Trophoblast cell (in vitro differentiated cells and primary cell): ENCODE data around the gene KCNE4.
A peak's percentile ranks its signal among the peaks of the same experiment; 100 is the strongest.

ENCODE experiments used
- DNase-seq, 2 donors: peaks; one replicate each; pipeline ENCODE4 v3.0.0-alpha.2; 2016
- H2AFZ ChIP-seq: 2 replicates; pipeline ENCODE4 v1.6.1; 2013; ENCODE audit warnings: low read length, moderate library complexity, mild to moderate bottlenecking; ENCODE audit not compliant: insufficient read depth, poor library complexity
- H2AK5ac ChIP-seq: 2 replicates; pipeline ENCODE4 v1.6.1; 2013; ENCODE audit warnings: mild to moderate bottlenecking, low read length
- H2BK120ac ChIP-seq: 2 replicates; pipeline ENCODE4 v1.6.1; 2013; ENCODE audit warnings: low read length, mild to moderate bottlenecking, moderate library complexity; ENCODE audit not compliant: insufficient read depth, poor library complexity
- H2BK12ac ChIP-seq: 2 replicates; pipeline ENCODE4 v1.6.1; 2013; ENCODE audit warnings: mild to moderate bottlenecking, low read length, moderate library complexity
- H2BK5ac ChIP-seq: 2 replicates; pipeline ENCODE4 v1.6.1; 2013; ENCODE audit warnings: low read length, low read depth, moderate library complexity, mild to moderate bottlenecking; ENCODE audit not compliant: poor library complexity
- H3K14ac ChIP-seq: 2 replicates; pipeline ENCODE4 v1.6.1; 2013; ENCODE audit warnings: mild to moderate bottlenecking, low read length
- H3K18ac ChIP-seq: 2 replicates; pipeline ENCODE4 v1.6.1; 2013; ENCODE audit warnings: mild to moderate bottlenecking, low read length
- H3K23ac ChIP-seq: 2 replicates; pipeline ENCODE4 v1.6.1; 2013; ENCODE audit warnings: low read length
- H3K27ac ChIP-seq: 2 replicates; pipeline ENCODE4 v1.5.1; 2013; ENCODE audit warnings: low read depth, mild to moderate bottlenecking, inconsistent platforms, low read length, moderate library complexity
- H3K27me3 ChIP-seq: 2 replicates; pipeline ENCODE4 v1.6.1; 2013; ENCODE audit warnings: inconsistent platforms, mild to moderate bottlenecking, low read length, moderate library complexity; ENCODE audit not compliant: insufficient read depth
- H3K36me3 ChIP-seq, 2 experiments: 1 replicate in 1 of 2; 2 replicates in 1 of 2; pipeline ENCODE4 v1.6.1; 2013; ENCODE audit warnings: low read length in 2 of 2, mild to moderate bottlenecking in 2 of 2, moderate library complexity in 1 of 2; ENCODE audit not compliant: insufficient read depth in 2 of 2, control insufficient read depth in 1 of 2
- H3K4ac ChIP-seq: 2 replicates; pipeline ENCODE4 v1.6.1; 2013; ENCODE audit warnings: low read depth, mild to moderate bottlenecking, low read length, moderate library complexity
- H3K4me1 ChIP-seq, 2 experiments: 1 replicate in 1 of 2; 2 replicates in 1 of 2; pipeline ENCODE4 v1.6.1; 2013; ENCODE audit warnings: low read length in 2 of 2, mild to moderate bottlenecking in 2 of 2, moderate library complexity in 1 of 2; ENCODE audit not compliant: insufficient read depth in 2 of 2, control insufficient read depth in 1 of 2
- H3K4me2 ChIP-seq: 2 replicates; pipeline ENCODE4 v1.6.1; 2013; ENCODE audit warnings: inconsistent platforms, mild to moderate bottlenecking, low read length, moderate library complexity
- H3K4me3 ChIP-seq: 2 replicates; pipeline ENCODE4 v1.5.1; 2013; ENCODE audit warnings: mild to moderate bottlenecking, low read depth, low read length, inconsistent platforms
- H3K79me1 ChIP-seq: one replicate; pipeline ENCODE4 v1.6.1; 2013; ENCODE audit warnings: low read length
- H3K79me2 ChIP-seq: 2 replicates; pipeline ENCODE4 v1.6.1; 2013; ENCODE audit warnings: low read length, mild to moderate bottlenecking; ENCODE audit not compliant: control insufficient read depth, insufficient read depth, poor library complexity
- H3K9ac ChIP-seq: 2 replicates; pipeline ENCODE4 v1.6.1; 2013; ENCODE audit warnings: mild to moderate bottlenecking, low read length
- H3K9me3 ChIP-seq: 2 replicates; pipeline ENCODE4 v1.6.1; 2013; ENCODE audit warnings: low read depth, mild to moderate bottlenecking, control low read depth, inconsistent platforms, low read length; ENCODE audit not compliant: insufficient read depth
- H4K12ac ChIP-seq: 2 replicates; pipeline ENCODE4 v1.6.1; 2013; ENCODE audit warnings: low read depth, mild to moderate bottlenecking, low read length, moderate library complexity
- H4K8ac ChIP-seq: 2 replicates; pipeline ENCODE4 v1.6.1; 2013; ENCODE audit warnings: low read depth, mild to moderate bottlenecking, low read length, moderate library complexity
- H4K91ac ChIP-seq: one replicate; pipeline ENCODE4 v1.6.1; 2013; ENCODE audit warnings: low read depth, mild to moderate bottlenecking, low read length, moderate library complexity
- WGBS: extraction: QIAGEN DNeasy Blood & Tissue Kit; methylation state at CpG from one replicate; pipeline ENCODE4 v1.1.7; 2013; ENCODE audit warnings: missing lambda C conversion rate; ENCODE audit not compliant: insufficient read length, insufficient coverage; ENCODE audit errors: extremely low coverage; 5-methylcytosine and 5-hydroxymethylcytosine counted together

Gene KCNE4

GRCh38 chr2:223027442-223027841, 24.5 kb upstream of the KCNE4 start:
- Histone ChIP-seq H3K4me2 (no peak overlapping the region), H2BK12ac (peak overlapping the region; percentile 60), H3K79me2 (no peaks in the 10 kb centered on the region), H4K8ac (no peak overlapping the region), H3K23ac (no peak overlapping the region), H3K4me1 (peaks cover 0 to 2% of the 10 kb centered on the region in 2 experiments), H4K12ac (no peak overlapping the region), H2AFZ (no peak overlapping the region), H4K91ac (no peak overlapping the region), H3K9me3 (peaks cover 5% of the 10 kb centered on the region), H3K27me3 (no peaks in the 10 kb centered on the region), H3K79me1 (peaks cover 4% of the 10 kb centered on the region), H3K27ac (no peak overlapping the region), H3K36me3 (no peaks in the 10 kb centered on the region), H3K14ac (no peak overlapping the region), H3K4me3 (no peak overlapping the region), H3K18ac (no peak overlapping the region), H2BK120ac (peak overlapping the region; percentile 49), H3K9ac (no peak overlapping the region), H3K4ac (no peak overlapping the region), H2BK5ac (peak overlapping the region; percentile 46), H2AK5ac (peak overlapping the region; percentile 35)
- no peak for DNase-seq
- WGBS = no CpG with 5 or more reads among the region's 2 CpGs

- Histone ChIP-seq H3K4me3 (no peak overlapping the region), H3K23ac (no peak overlapping the region), H4K91ac (no peak overlapping the region), H4K8ac (no peak overlapping the region), H3K27ac (no peak overlapping the region), H2AK5ac (no peak overlapping the region), H2BK120ac (no peak overlapping the region), H3K79me1 (peaks cover 4% of the 10 kb centered on the region), H4K12ac (no peak overlapping the region), H3K36me3 (peaks cover 0 to 3% of the 10 kb centered on the region in 2 experiments), H3K18ac (no peak overlapping the region), H3K4me1 (peaks cover 0 to 2% of the 10 kb centered on the region in 2 experiments), H3K9ac (no peak overlapping the region), H3K79me2 (no peaks in the 10 kb centered on the region), H3K14ac (no peak overlapping the region), H3K9me3 (peaks cover 9% of the 10 kb centered on the region), H3K4me2 (no peak overlapping the region), H3K4ac (no peak overlapping the region), H2BK5ac (no peak overlapping the region), H2AFZ (no peak overlapping the region), H3K27me3 (no peaks in the 10 kb centered on the region), H2BK12ac (no peak overlapping the region)
- WGBS = no CpG with 5 or more reads among the region's 3 CpGs
- DNase-seq = no peak
Measured at GRCh38 chr2:223029287-223029686, 22.7 kb upstream of the KCNE4 start.

GRCh38 chr2:223032187-223033142, 19.5 kb upstream of the KCNE4 start:
- Histone ChIP-seq H3K23ac (no peak overlapping the region), H2AFZ (no peak overlapping the region)

GRCh38 chr2:223034221-223034975, 17.6 kb upstream of the KCNE4 start:
- Histone ChIP-seq H3K79me1 (peaks cover 21% of the 10 kb centered on the region), H3K36me3 (peaks cover 0 to 3% of the 10 kb centered on the region in 2 experiments), H3K4ac (no peak overlapping the region), H3K4me3 (no peak overlapping the region), H3K9ac (no peak overlapping the region), H2BK120ac (no peak overlapping the region), H3K27ac (no peak overlapping the region), H3K4me2 (no peak overlapping the region), H3K4me1 (peaks cover 6 to 14% of the 10 kb centered on the region in 2 experiments), H2AK5ac (no peak overlapping the region), H4K8ac (no peak overlapping the region), H3K18ac (no peak overlapping the region), H3K79me2 (no peaks in the 10 kb centered on the region), H2BK5ac (no peak overlapping the region), H3K14ac (no peak overlapping the region), H3K23ac (no peak overlapping the region), H3K27me3 (no peaks in the 10 kb centered on the region), H3K9me3 (peaks cover 9% of the 10 kb centered on the region), H4K91ac (no peak overlapping the region), H2AFZ (no peak overlapping the region), H4K12ac (no peak overlapping the region), H2BK12ac (no peak overlapping the region)
- DNase-seq = no peak

More at GRCh38 chr2:223032187-223033142, 19.5 kb upstream of the KCNE4 start:
- H2BK12ac ChIP-seq = no peak overlapping the region
- H4K8ac ChIP-seq = no peak overlapping the region
- no peak overlapping the region for H4K91ac ChIP-seq
- H3K9me3 ChIP-seq = peaks cover 9% of the 10 kb centered on the region
- no peak for DNase-seq
- no peak overlapping the region for H2BK5ac ChIP-seq
- H2AK5ac ChIP-seq = no peak overlapping the region
- H3K18ac ChIP-seq = no peak overlapping the region
- H3K27ac ChIP-seq = no peak overlapping the region
- H3K4me3 ChIP-seq = no peak overlapping the region
- peaks cover 0 to 3% of the 10 kb centered on the region in 2 experiments for H3K36me3 ChIP-seq
- no peaks in the 10 kb centered on the region for H3K79me2 ChIP-seq
- no peak overlapping the region for H3K9ac ChIP-seq
- H2BK120ac ChIP-seq = no peak overlapping the region
- H3K27me3 ChIP-seq = no peaks in the 10 kb centered on the region
- no peak overlapping the region for H3K4me2 ChIP-seq
- WGBS = no CpG with 5 or more reads among the region's 8 CpGs
- H4K12ac ChIP-seq = no peak overlapping the region
- no peak overlapping the region for H3K14ac ChIP-seq
- peaks cover 7 to 11% of the 10 kb centered on the region in 2 experiments for H3K4me1 ChIP-seq
- H3K4ac ChIP-seq = no peak overlapping the region
- peaks cover 16% of the 10 kb centered on the region for H3K79me1 ChIP-seq
